Tibial nerve (tissue), 4 donors: ENCODE results near the gene HIF1A. TPM values are rescaled to one million over a fixed set of nuclear protein-coding genes. Genes with fewer than 3 reads are reported as not detected.

Experiments
- DNase-seq, 2 donors: peaks; one replicate each; pipeline ENCODE4 v3.0.0-alpha.2; 2019; ENCODE audit warnings: low spot score in 2 of 2
- H3K27ac ChIP-seq, 4 donors: fragments of 200-600 bp; sonication (generic) in 3 of 4; one replicate each; pipeline ENCODE4 v1.5.1; 2017 to 2019; ENCODE audit warnings: mild to moderate bottlenecking in 1 of 4
- H3K27me3 ChIP-seq, 2 donors: fragments of 200-600 bp; sonication (generic) in 1 of 2; one replicate each; pipeline versions ENCODE4 v1.5.1 to v1.6.0; 2017 to 2019
- H3K36me3 ChIP-seq, 3 donors: fragments of 200-600 bp; sonication (generic); one replicate each; pipeline ENCODE4 v1.5.1; 2018 to 2019
- H3K4me1 ChIP-seq, 4 donors: fragments of 200-600 bp; sonication (generic) in 3 of 4; one replicate each; pipeline ENCODE4 v1.5.1; 2017 to 2019
- H3K4me3 ChIP-seq, 4 donors: fragments of 200-600 bp; sonication (generic) in 3 of 4; one replicate each; pipeline ENCODE4 v1.5.1; 2017 to 2019; ENCODE audit warnings: mild to moderate bottlenecking in 1 of 4, moderate library complexity in 1 of 4
- H3K9me3 ChIP-seq, 4 donors: fragments of 200-600 bp; sonication (generic) in 3 of 4; one replicate each; pipeline ENCODE4 v1.5.1; 2017 to 2019
- CTCF ChIP-seq, 5 experiments: fragments of 200-600 bp in 3 of 5; fragments of 450-650 bp in 2 of 5; sonication (generic) in 3 of 5; IDR thresholded peaks; one replicate each; pipeline ENCODE4 v1.5.1; 2016 to 2019; ENCODE audit warnings: antibody characterized with exemption in 5 of 5, mild to moderate bottlenecking in 3 of 5, moderate library complexity in 2 of 5
- EP300 ChIP-seq, 2 donors: sonication (generic); formaldehyde crosslinking; IDR thresholded peaks; one replicate each; pipeline ENCODE4 v1.6.1; 2017; ENCODE audit warnings: antibody characterized with exemption in 2 of 2, mild to moderate bottlenecking in 1 of 2
- POLR2A ChIP-seq, 2 donors: fragments of 450-650 bp; IDR thresholded peaks; one replicate each; pipeline ENCODE4 v1.6.1; 2017; ENCODE audit warnings: antibody characterized with exemption in 2 of 2, mild to moderate bottlenecking in 2 of 2, moderate library complexity in 2 of 2
- WGBS, 2 donors: methylation state at CpG; one replicate each; pipeline ENCODE4 v1.1.5; 2018; 5-methylcytosine and 5-hydroxymethylcytosine counted together
- total RNA-seq, 4 donors: library from RNA; depleted of rRNA; stranded (reverse); fragments of >200 nt; gene quantifications; one replicate each; pipeline ENCODE4 v1.1.0, GENCODE V29; 2016

The HIF1A gene
- total RNA-seq, 4 donors from 2014 or later = 37.9 to 80.4 (median 59.4) TPM

- no peak for TF ChIP-seq CTCF (IDR thresholded peaks at IDR 0.05)
- no peak for TF ChIP-seq EP300 (IDR thresholded peaks at IDR 0.05)
- no peak for TF ChIP-seq POLR2A (IDR thresholded peaks at IDR 0.05)
- Histone ChIP-seq H3K4me1 (peaks cover 0 to 31% (median 10%) of the 10 kb centered on the region in 4 donors), H3K27ac (no peak overlapping the region), H3K27me3 (no peaks in the 10 kb centered on the region), H3K36me3 (no peaks in the 10 kb centered on the region), H3K4me3 (no peak overlapping the region), H3K9me3 (no peaks in the 10 kb centered on the region)
- WGBS, 2 donors = 91 to 92% methylated on average over 6 of the region's 6 CpGs
- no peak for DNase-seq
Measured at GRCh38 chr14:61694039-61694438, 1.3 kb upstream of the HIF1A start.

GRCh38 chr14:61695695-61696527 is 598 bp downstream of the HIF1A start:
- Histone ChIP-seq H3K27me3 (no peaks in the 10 kb centered on the region), H3K36me3 (no peaks in the 10 kb centered on the region), H3K27ac (peak overlapping the region; percentile 95 to 98 (median 96)), H3K9me3 (no peaks in the 10 kb centered on the region), H3K4me3 (peak overlapping the region; percentile 86 to 98 (median 92)), H3K4me1 (peaks cover 0 to 36% (median 15%) of the 10 kb centered on the region in 4 donors)
- TF ChIP-seq EP300 (IDR thresholded peaks at IDR 0.05) (peak in 1 of 2 donors; percentile 5), CTCF (IDR thresholded peaks at IDR 0.05) (no peak)
- DNase-seq = peak; percentile 20 to 40
- 1% methylated on average over 41 to 70 of the region's 70 CpGs for WGBS, 2 donors

GRCh38 chr14:61696753-61697318 is 1.5 kb downstream of the HIF1A start:
- no peak for TF ChIP-seq EP300 (IDR thresholded peaks at IDR 0.05)
- no peak for TF ChIP-seq POLR2A (IDR thresholded peaks at IDR 0.05)
- TF ChIP-seq CTCF (IDR thresholded peaks at IDR 0.05) = no peak
- DNase-seq = no peak
- no peaks in the 10 kb centered on the region for H3K27me3 ChIP-seq
- H3K27ac ChIP-seq = peak overlapping the region in 3 of 4 donors; percentile 96 to 98 (median 97)
- WGBS, 2 donors = 27 to 32% methylated on average over 5 of the region's 5 CpGs
- H3K9me3 ChIP-seq = no peaks in the 10 kb centered on the region
- peak overlapping the region; percentile 86 to 98 (median 92) for H3K4me3 ChIP-seq
- no peaks in the 10 kb centered on the region for H3K36me3 ChIP-seq
- peaks cover 0 to 36% (median 15%) of the 10 kb centered on the region in 4 donors for H3K4me1 ChIP-seq

- peaks cover 0 to 43% (median 17%) of the 10 kb centered on the region in 4 donors for H3K4me1 ChIP-seq
- H3K27ac ChIP-seq = peak overlapping the region in 2 of 4 donors; percentile 17 to 96
- peak overlapping the region in 2 of 4 donors; percentile 7 to 86 for H3K4me3 ChIP-seq
Measured at GRCh38 chr14:61698206-61698980, 3.1 kb downstream of the HIF1A start.

More at GRCh38 chr14:61698206-61698980, 3.1 kb downstream of the HIF1A start:
- 67 to 85% methylated on average over 2 of the region's 2 CpGs for WGBS, 2 donors
- no peaks in the 10 kb centered on the region for H3K27me3 ChIP-seq
- no peaks in the 10 kb centered on the region for H3K9me3 ChIP-seq
- TF ChIP-seq EP300 (IDR thresholded peaks at IDR 0.05) (no peak), CTCF (IDR thresholded peaks at IDR 0.05) (no peak), POLR2A (IDR thresholded peaks at IDR 0.05) (no peak)
- H3K36me3 ChIP-seq = no peaks in the 10 kb centered on the region
- no peak for DNase-seq
